ENCODE data around the gene TRAPPC3L. TPM values are rescaled to one million over a fixed set of nuclear protein-coding genes. Genes with fewer than 3 reads are reported as not detected.

Gene TRAPPC3L
- total and polyA plus RNA-seq, 2 of the 8 experiments (the other 6 are each of a cell fraction or from before 2014, with no cell fraction given) = not detected

- no peak for TF ChIP-seq CHD7 (IDR thresholded peaks at IDR 0.05; ENCODE audit: insufficient replicate concordance, low read length)
- TF ChIP-seq TBP (IDR thresholded peaks at IDR 0.05; ENCODE audit: low read depth, low read length) = no peak
- TF ChIP-seq ZNF274 (IDR thresholded peaks at IDR 0.05; ENCODE audit: borderline replicate concordance, extremely low read depth, low read length) = no peak
- no peak for TF ChIP-seq ASH2L (IDR thresholded peaks at IDR 0.05; ENCODE audit: low read length)
- TF ChIP-seq TEAD4 (IDR thresholded peaks at IDR 0.05; ENCODE audit: low read depth, low read length) = no peak
- TF ChIP-seq CHD2 (IDR thresholded peaks at IDR 0.05; ENCODE audit: low read length) = no peak
- no peak for TF ChIP-seq POLR2A (IDR thresholded peaks at IDR 0.05; ENCODE audit: control extremely low read depth in 1 of 2, low read depth in 2 of 2, low read length in 2 of 2)
- no peak for TF ChIP-seq CTCF (IDR thresholded peaks at IDR 0.05; ENCODE audit: control extremely low read depth in 1 of 3, insufficient read depth in 1 of 3, low read depth in 1 of 3, low read length in 3 of 3)
- TF ChIP-seq TCF12 (IDR thresholded peaks at IDR 0.05; ENCODE audit: low read depth, low read length) = no peak
- TF ChIP-seq RFX5 (IDR thresholded peaks at IDR 0.05; ENCODE audit: borderline replicate concordance, low read depth, low read length) = no peak
Observed at GRCh38 chr6:116461331-116461931, 84.1 kb downstream of the TRAPPC3L start, which contains the start of gene CALHM6 (continued).

Measured in H1 (cell line).